Panc1 (cell line): ENCODE measurements around the gene SMOC2. TPM values are rescaled to one million over a fixed set of nuclear protein-coding genes. Genes with fewer than 3 reads are reported as not detected.

Source experiments
- ATAC-seq: fragments of 200-7000 bp; cut with Tn5 transposase; 2 replicates; pipeline ENCODE4 v1.9.1; 2020; ENCODE audit warnings: mild to moderate bottlenecking, moderate library complexity
- BruUV-seq: library from RNA; stranded (reverse); fragments of 400-500 nt; replicated peaks from 2 replicates; lab custom pipeline; 2021; lab: Mats Ljungman, UMichigan
- CTCF ChIA-PET: fragments of 300-600 bp; sonication (Branson Sonifier 250); formaldehyde crosslinking; loops from one replicate; lab custom pipeline; 2022; ENCODE audit warnings: antibody characterized with exemption; lab: Charles Lee
- POLR2A ChIA-PET: fragments of 300-600 bp; sonication (Branson Sonifier 250); formaldehyde crosslinking; loops from one replicate; lab custom pipeline; 2022; ENCODE audit warnings: antibody characterized with exemption; lab: Charles Lee
- DNase-seq: peaks from one replicate; pipeline ENCODE4 v3.0.0-alpha.2; 2010; ENCODE audit warnings: low read depth, low spot score
- H3K27ac ChIP-seq: 2 replicates; pipeline ENCODE4 v1.5.1; 2011; ENCODE audit warnings: mild to moderate bottlenecking, low read length, inconsistent platforms
- H3K27me3 ChIP-seq: fragments of 200-500 bp; sonication (Bioruptor generic); 2 replicates; pipeline ENCODE4 v1.6.0; 2014; ENCODE audit warnings: low read length, inconsistent platforms; ENCODE audit not compliant: control insufficient read depth, insufficient read depth
- H3K36me3 ChIP-seq: fragments of 200-500 bp; sonication (Bioruptor generic); 2 replicates; pipeline ENCODE4 v1.5.1; 2014; ENCODE audit warnings: inconsistent platforms, mild to moderate bottlenecking, low read length, moderate library complexity; ENCODE audit not compliant: control insufficient read depth, insufficient read depth
- H3K4me1 ChIP-seq: 2 replicates; pipeline ENCODE4 v1.5.1; 2011; ENCODE audit warnings: inconsistent platforms, mild to moderate bottlenecking, low read length, moderate library complexity; ENCODE audit not compliant: control insufficient read depth, insufficient read depth
- H3K4me3 ChIP-seq, 2 experiments: 2 replicates each; pipeline ENCODE4 v1.5.1; 2011 to 2012; ENCODE audit warnings: low read depth in 2 of 2, low read length in 2 of 2, mild to moderate bottlenecking in 2 of 2, inconsistent platforms in 1 of 2, moderate library complexity in 1 of 2
- H3K9me3 ChIP-seq: fragments of 200-500 bp; sonication (Bioruptor generic); 2 replicates; pipeline ENCODE4 v1.5.1; 2014; ENCODE audit warnings: low read depth, mild to moderate bottlenecking, inconsistent platforms, low read length, moderate library complexity; ENCODE audit not compliant: control insufficient read depth, insufficient read depth
- POLR2AphosphoS5 ChIP-seq: IDR thresholded peaks from 2 replicates; pipeline ENCODE4 v1.6.1; 2012; ENCODE audit warnings: mild to moderate bottlenecking, low read depth, low read length, moderate library complexity
- REST ChIP-seq, 2 experiments: IDR thresholded peaks; 2 replicates each; pipeline ENCODE4 v1.6.1; 2011 to 2012; ENCODE audit warnings: low read depth in 2 of 2, control low read depth in 1 of 2, low read length in 1 of 2, mild to moderate bottlenecking in 1 of 2, moderate library complexity in 1 of 2; ENCODE audit not compliant: insufficient read depth in 1 of 2
- SIN3A ChIP-seq: IDR thresholded peaks from 2 replicates; pipeline ENCODE4 v1.6.1; 2012; ENCODE audit warnings: low read depth, mild to moderate bottlenecking, low read length, moderate library complexity, borderline replicate concordance; ENCODE audit not compliant: insufficient read depth
- TCF7L2 ChIP-seq: IDR thresholded peaks from 2 replicates; pipeline ENCODE4 v1.6.1; 2011; ENCODE audit warnings: mild to moderate bottlenecking, low read depth, low read length, inconsistent platforms
- in situ Hi-C: cut with HindIII; loops from 2 replicates; pipeline ENCODE4 v1.10.0; 2016; ENCODE audit warnings: low sequenced_read_pairs, low pct_unique_long_range_greater_than_20kb
- intact Hi-C: fragments of 100-400 bp; cut with micrococcal nuclease; formaldehyde crosslinking; loops from one replicate; pipeline ENCODE4 v1.10.0; 2022; ENCODE audit not compliant: unreplicated experiment
- total RNA-seq: library from RNA; stranded (reverse); gene quantifications from one replicate; pipeline ENCODE4 v1.2.1, GENCODE V29; 2021; ENCODE audit not compliant: unreplicated experiment
- TF ChIP-seq, protein P1 (sequence below): fragments of 450-650 bp; IDR thresholded peaks from 2 replicates; pipeline ENCODE4 v1.5.1; 2017; ENCODE audit warnings: mild to moderate bottlenecking

SMOC2 gene
- total RNA-seq, 1 experiment from 2014 or later: 0.13 TPM

- Histone ChIP-seq H3K27ac (no peak overlapping the region), H3K4me3 (no peak overlapping the region), H3K9me3 (no peaks in the 10 kb centered on the region), H3K4me1 (no peaks in the 10 kb centered on the region), H3K27me3 (peaks cover 9% of the 10 kb centered on the region), H3K36me3 (no peaks in the 10 kb centered on the region)
- intact Hi-C loops: no loop called here
- ATAC-seq (no peak), DNase-seq (no peak)
- in situ Hi-C loops: no loop called here
- POLR2A ChIA-PET: no interaction called here
- CTCF ChIA-PET: no interaction called here
- TF ChIP-seq POLR2AphosphoS5 (no peak), TCF7L2 (no peak), SIN3A (no peak), REST (IDR thresholded peaks at IDR 0.05; ENCODE audit: insufficient read depth in 1 of 2, low read depth in 2 of 2, low read length in 1 of 2) (no peak)
- TF ChIP-seq, protein P1, sequence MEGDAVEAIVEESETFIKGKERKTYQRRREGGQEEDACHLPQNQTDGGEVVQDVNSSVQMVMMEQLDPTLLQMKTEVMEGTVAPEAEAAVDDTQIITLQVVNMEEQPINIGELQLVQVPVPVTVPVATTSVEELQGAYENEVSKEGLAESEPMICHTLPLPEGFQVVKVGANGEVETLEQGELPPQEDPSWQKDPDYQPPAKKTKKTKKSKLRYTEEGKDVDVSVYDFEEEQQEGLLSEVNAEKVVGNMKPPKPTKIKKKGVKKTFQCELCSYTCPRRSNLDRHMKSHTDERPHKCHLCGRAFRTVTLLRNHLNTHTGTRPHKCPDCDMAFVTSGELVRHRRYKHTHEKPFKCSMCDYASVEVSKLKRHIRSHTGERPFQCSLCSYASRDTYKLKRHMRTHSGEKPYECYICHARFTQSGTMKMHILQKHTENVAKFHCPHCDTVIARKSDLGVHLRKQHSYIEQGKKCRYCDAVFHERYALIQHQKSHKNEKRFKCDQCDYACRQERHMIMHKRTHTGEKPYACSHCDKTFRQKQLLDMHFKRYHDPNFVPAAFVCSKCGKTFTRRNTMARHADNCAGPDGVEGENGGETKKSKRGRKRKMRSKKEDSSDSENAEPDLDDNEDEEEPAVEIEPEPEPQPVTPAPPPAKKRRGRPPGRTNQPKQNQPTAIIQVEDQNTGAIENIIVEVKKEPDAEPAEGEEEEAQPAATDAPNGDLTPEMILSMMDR: no peak
- no TSS peak for BruUV-seq
Observed at GRCh38 chr6:168546730-168547129, 105.7 kb downstream of the SMOC2 start.

DNA sequence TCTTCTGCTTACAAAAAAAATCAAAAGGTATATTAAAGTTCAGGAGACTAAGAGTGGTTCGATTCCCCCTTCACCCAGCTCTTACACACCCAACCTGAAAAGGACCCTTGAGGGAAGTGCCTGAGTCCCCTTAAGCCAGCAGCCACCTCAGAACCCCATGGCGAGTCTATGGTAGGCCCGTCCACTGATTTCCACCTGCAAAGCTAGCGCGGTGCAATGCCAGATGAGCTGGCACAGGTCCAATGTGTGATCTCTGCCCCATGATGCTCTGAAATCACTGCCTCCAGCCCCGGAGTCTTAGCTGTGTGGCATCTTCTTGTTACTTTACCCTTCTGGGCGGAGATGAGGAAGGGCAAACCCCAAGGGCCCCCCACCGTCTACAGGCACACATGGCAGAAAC is 109.3 kb downstream of the SMOC2 start:
- Histone ChIP-seq H3K27me3 (no peaks in the 10 kb centered on the region), H3K27ac (no peak overlapping the region), H3K9me3 (no peaks in the 10 kb centered on the region), H3K4me1 (no peaks in the 10 kb centered on the region), H3K4me3 (no peak overlapping the region), H3K36me3 (no peaks in the 10 kb centered on the region)
- CTCF ChIA-PET: interaction anchor here (0.6 kb wide), 1 partner anchor 56 kb away, joined by 4 read pairs; no protein-coding TSS in a partner anchor
- DNase-seq (no peak), ATAC-seq (no peak)
- BruUV-seq: no TSS peak
- POLR2A ChIA-PET: no interaction called here
- in situ Hi-C loops: no loop called here
- TF ChIP-seq SIN3A (no peak), POLR2AphosphoS5 (no peak), REST (IDR thresholded peaks at IDR 0.05; ENCODE audit: insufficient read depth in 1 of 2, low read depth in 2 of 2, low read length in 1 of 2) (no peak), TCF7L2 (no peak)
- TF ChIP-seq, protein P1: no peak
- intact Hi-C loops: no loop called here
